ENCODE measurements around the gene SERGEF.
"Not testable (repeated sequence)": the region's sequence is repeated elsewhere in the genome, so short reads cannot be mapped to it uniquely, and the experiment has no call there.

The SERGEF gene

DNA sequence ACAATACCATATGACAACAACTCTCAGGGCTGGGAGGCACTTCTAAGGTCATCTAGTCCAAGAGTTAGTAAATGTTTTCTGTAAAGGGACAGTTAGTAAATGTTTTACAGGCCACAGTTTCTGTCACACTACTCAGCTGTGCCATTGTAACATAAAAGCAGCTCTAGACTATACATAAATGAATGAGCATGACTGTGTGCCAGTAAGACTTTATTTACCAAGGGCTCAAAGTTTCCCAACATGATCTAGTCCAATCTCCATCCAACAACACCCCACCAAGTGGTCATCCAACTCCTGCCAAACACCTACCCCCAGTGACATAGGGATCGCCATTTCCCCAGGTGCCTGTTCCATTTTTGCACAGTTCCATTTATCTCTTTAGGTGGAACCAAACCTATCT is 12.1 kb downstream of the SERGEF start:
- no peak for DNase-seq (ENCODE audit: low spot score)

DNA sequence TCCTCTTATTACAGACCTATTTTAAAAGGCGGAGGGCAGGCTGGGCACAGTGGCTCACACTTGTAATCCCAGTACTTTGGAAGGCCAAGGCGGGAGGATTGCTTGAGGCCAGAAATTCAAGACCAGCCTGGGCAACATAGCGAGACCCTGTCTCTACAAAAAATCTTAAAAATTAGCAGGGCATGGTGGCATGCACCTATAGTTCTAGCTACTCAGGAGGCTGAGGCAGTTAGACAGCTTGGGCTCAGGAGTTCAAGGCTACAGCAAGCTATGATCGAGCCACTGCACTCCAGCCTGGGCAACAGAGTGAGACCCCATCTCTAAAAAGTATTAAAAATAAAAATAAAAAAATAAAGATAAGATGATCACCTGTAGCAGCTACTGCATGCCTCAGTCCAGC is 12.7 kb downstream of the SERGEF start:
- not testable (repeated sequence) for DNase-seq (ENCODE audit: low spot score)

DNA sequence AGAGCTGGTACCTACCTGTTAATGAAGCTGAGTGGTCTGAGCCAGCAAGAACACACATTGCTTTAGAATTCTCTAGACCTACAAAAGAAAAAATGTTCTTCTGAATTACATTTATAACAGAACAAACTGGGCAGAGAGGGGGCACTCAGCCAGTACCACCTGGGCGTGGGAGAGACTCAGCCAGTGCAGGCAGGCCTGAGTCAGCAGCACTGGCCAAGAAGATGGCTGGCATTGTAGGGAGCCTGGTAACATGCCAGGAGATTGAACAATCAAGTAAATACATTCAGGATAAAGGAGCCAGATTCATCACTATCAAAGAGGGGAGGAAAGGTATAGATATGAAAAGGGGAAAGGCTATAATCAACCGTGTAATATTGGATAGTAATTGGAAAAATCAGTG is 19.9 kb downstream of the SERGEF start:
- no peak for DNase-seq (ENCODE audit: low spot score)

DNA sequence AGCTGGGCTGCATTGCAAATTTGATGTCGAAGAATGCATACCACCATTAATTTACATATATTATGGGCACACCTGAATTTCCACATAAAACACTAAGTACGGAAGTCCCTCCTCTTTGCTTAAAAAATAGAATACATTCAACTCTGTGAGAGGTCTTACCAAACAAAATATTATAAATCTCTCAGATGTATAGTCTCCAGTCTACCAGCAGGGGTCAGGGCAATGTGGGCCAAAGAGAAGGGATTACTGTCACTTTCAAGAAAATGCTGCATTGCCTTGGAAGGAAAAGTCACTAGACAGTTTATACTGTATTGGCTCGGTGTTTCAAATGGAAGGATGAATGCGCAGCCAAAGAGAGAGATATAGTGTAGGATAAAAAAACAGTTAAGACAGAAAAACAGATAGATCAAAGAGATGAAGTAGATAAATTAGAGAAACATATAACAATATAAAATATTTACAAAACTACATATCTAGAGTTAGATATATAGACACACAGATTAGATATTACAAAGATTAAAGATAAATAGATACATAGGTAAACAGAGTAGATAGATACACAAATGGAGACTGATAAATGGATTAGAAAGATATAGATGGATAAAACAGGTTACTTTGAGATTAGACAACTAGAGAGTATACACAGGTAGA is 20.9 kb downstream of the SERGEF start:
- no peak for DNase-seq (ENCODE audit: low spot score)

DNA sequence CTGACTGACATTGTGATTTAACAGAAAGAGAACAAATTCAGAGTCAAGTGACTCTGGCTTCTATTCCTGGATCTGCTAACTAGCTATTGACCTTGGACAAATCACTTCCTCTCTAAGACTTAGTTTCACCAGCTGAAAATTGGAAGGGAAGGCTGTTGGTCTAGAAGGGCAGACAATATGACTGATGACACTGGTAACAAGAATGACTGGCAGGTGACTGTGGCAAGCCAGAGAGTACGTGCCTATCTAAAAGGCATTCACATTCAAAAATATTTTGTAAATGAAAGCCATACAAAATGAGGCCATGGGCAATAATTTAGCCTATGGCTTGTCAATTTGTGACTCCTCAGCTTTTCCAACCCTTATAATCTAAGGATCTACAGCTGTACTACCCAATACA is 23.5 kb downstream of the SERGEF start:
- DNase-seq (ENCODE audit: low spot score), result no peak

DNA sequence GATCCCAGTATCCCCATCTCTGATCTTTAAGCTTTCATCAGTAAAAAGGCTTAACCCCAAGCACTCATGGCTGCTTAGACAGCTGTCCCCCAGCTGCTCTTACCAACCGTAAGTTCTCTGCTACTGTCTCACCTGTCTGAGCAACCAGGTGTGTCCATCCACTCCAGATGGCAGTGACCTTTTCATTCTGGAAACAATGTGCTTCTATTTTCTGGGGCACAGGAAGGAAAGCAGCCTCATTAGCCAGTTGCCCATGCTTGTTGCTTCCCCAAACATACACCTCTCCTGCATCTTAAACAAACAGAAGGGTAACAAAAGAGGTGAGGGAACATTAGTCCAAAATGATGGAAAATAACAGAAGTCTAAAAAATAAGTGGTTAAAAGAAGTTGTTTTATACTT is 24.4 kb downstream of the SERGEF start:
- DNase-seq (ENCODE audit: low spot score), result no peak

DNA sequence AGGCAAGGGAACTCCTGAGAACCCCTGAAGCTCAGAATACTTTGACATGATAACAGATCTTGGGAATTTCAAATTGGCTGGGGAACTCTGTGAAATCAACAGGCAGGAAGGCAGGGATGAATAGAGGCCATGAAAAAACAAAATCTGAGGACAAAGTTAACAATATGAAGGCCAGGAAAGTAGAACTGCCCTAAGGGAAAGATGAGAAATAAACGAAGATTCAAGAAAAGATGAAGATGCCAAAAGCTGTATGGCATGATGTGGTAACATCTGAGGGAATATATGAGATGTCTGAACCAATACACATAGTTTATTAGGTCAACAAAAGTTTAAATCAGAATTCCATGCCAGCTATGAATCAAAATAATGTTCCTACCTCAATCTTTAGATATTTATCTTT is 25.0 kb downstream of the SERGEF start:
- no peak for DNase-seq (ENCODE audit: low spot score)

DNA sequence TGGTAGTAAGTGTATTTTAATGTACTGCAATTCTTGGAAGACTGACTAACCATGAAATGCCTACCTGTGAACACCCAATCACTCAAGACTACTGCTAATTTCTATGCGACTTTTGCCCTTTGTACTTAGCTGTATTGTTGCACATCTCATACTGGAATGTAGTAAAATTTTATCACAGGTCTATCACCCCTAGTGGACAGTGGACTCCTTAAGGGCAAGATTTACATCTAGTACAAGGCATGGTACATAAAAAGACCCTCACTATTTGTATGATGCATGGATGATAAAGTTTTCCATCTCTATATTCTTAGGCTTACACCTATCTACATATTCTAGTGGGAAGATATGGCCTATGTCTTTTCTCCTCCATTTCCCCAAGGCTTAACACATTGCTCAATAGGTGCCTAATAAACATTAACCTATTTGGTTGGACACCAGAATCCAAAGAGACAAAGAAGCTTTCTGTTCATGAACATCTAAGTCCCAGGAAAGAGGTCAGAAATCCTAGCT is 26.1 kb downstream of the SERGEF start:
- no peak for DNase-seq (ENCODE audit: low spot score)

DNA sequence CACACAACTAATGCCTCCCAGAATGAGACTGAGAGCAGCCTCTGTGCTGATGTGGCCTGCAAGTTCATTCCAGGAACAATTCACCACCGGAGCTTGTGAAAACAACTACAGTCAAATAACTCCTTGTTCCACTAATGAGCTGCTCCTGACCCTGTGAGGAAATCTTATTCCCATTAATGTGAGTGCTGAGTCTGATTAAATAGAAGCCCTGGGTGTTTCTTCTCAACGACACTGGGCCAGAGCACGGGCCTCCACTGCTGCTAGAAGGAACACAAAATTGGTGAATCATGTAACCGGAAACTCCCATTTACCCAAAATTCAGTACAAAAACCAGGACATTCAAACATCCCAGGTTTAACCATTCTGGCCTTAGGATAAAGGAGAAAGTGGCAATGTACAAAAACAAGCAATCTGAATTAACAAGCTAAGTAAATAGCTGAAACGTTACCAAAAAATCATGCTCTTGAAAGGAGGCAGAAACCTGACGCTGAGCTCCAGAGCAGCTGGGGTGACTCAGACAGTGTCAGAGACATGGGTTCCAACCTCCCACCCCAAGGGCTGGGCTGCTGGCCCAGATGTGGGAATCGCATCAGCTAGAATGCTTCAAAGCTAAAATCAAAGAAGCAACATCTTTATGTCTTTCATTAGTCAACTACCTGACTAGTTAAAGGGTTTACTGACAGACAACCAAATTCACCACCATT is 26.7 kb downstream of the SERGEF start:
- DNase-seq (ENCODE audit: low spot score), result no peak

DNA sequence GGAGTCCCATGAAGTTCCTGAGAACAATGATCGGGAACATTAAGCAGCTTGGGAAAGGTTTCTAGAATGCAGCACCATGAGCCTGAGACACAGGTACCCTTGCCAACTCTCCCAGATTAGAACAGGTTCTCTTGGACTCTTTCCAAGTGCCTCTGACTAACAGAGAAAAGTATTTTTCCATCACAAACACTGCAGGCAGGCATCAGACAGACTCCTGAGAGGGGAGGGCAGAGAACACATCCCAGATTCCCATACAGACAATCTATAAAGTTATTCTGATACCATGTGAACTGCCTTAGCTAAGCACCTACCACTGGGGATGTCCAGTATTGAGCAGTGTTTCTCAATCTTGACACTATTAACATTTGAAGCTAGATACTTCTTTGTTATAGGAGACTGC is 27.3 kb downstream of the SERGEF start:
- DNase-seq (ENCODE audit: low spot score), result no peak

DNA sequence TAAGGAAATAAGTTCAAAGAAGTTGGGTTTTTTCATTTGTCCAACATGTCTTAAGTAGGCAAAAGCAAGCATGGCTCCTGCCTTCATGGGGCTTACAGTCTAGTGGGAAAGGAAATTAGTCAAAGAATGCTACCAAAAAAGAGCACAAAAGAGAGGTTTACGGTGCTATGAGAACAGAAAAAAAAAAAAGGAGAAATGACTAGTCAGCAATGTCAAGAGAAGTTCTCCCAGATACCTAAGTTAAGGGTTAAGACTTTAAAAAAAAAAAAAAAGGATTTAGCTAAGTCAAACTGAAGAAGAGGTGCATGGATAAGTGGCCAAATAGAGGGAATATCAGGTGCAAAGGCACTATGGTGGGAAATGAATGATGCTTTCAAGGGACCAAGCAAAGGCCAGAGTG is 29.3 kb downstream of the SERGEF start:
- no peak for DNase-seq (ENCODE audit: low spot score)

DNA sequence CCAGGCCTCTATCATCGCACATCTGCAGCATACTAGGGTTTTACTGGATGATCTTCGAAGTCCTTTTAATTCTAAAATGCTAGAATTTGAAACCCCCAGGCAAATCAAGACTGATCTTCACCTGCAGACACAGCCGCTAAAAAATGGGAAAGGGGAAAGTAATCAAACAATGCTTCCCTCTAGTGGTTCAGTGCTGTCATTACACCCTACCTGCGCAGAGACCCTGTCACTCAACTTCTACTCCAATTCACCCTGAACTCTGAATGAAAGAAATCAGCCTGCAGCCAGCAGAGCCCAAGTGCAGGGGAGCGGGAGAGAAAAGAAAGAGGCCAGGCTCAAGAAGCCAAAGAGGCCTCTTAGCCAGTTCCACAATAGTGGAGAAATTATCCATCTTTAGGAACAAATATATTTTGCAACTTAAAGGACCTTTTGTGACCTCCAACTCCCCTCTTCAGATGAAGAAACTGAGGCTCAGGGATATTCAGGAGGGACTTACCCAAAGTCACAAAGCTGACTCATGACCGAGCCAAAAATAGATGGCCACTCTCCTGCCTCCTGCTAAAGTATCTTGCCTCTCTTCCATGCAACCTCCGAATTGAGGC is 33.0 kb downstream of the SERGEF start:
- DNase-seq (ENCODE audit: low spot score), result no peak

DNA sequence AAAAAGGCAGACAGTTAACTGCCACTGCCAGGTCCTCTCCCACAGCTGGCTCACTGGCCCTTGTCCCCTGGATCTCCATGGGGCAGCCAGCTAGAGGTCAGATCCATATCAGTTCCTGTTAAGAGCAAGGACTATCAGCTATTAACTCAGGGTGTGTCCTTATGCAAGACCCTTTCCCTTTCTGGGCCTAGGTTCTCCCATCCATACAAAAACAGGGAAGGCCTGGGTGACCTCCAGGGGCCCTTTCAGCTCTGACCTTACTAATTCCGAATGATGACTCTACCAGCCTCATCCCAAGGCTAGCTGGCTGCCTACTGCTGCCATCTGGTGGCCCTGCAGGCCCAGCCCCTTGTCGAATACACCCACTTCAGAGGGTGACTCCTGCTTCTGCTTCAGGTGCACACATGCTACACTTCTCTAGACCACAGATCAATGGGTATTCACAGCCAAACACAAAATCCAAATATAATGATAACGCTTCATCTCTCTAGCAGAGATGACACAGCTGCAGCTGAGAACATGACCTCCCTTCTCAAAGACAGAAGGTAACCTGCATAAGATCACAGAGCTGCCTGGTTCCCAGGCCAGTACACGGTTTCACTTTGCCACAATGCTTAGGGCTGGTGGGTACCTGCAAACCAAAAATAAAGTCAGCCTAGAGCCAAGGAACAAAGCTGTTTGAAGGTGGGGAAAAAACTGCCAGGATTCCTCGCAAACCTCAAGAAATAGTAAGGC is 34.1 kb downstream of the SERGEF start:
- DNase-seq (ENCODE audit: low spot score), result no peak

DNA sequence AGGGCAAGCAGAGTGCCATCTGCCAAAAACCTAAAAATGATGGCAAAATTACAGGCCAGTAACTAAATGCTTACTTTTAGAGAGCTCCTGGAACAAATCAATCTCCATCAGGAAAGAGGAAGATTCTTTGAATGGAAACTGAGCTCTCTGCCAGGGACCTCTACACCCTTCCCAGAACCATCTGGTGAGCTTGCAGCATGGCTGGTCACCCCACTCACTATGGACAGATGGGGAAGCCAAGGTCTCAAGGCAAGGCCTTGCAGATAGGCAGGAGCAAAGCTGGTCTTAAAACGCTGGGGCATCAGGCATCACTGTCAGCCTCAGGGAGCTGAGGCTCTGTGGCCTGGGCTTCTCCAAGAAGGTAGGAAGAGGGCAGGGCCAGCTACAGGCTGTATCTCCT is 36.2 kb downstream of the SERGEF start:
- no peak for DNase-seq (ENCODE audit: low spot score)

DNA sequence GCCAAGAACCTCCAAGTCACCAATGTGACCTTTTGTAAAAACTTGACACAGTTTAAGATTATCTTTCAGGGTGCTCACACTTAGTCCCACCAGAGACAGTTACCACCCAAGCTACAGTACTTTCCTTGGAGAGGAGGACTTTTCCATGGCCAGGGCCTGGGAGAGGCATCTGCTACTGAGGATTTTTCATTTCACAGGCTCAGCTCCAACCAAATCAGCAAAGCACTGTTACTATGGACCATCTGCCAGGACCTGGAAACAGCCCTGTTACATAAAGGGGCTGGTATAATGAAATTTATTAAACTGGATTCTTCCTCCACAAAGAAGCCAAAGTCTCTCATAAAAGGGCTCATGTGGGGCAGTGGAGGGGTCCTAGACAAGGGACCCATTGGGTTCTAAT is 38.6 kb downstream of the SERGEF start:
- no peak for DNase-seq (ENCODE audit: low spot score)

DNA sequence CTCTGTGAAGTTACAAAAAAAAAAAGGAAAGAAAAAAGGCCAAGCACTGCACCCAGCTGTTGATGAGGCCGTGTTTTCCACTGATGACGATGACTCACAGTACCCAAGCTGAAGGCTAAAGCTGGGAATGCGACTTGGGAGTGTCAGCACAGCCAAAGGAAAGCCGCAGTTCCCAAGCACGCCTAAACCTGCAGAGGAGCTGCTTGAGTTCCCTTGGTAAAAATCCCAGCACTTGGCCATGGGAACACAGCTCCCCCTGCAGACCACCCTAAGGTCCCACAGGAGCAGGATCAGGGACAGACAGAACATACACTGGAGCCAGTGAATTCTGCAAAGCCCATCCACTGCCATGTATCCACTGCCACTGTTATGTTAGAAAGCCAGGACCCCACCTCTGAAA is 39.9 kb downstream of the SERGEF start:
- no peak for DNase-seq (ENCODE audit: low spot score)

DNA sequence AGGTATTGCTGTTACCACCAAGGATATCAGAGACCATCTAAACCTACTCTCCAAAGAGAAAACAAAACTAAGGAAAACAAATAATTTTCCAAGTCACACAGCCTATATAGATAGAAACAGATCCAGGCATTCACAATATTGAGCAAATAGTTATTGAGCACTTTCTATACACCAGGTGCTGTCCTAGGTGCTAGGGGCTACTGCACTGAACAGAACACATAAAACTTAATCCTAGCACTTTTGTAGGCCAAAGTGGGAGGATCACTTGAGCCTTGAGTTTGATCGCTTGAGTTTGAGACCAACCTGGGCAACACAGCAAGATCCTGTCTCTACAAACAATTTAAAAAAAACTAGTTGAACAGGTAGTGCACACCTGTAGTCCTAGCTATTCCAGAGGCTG is 44.6 kb downstream of the SERGEF start:
- no peak for DNase-seq (ENCODE audit: low spot score)

DNA sequence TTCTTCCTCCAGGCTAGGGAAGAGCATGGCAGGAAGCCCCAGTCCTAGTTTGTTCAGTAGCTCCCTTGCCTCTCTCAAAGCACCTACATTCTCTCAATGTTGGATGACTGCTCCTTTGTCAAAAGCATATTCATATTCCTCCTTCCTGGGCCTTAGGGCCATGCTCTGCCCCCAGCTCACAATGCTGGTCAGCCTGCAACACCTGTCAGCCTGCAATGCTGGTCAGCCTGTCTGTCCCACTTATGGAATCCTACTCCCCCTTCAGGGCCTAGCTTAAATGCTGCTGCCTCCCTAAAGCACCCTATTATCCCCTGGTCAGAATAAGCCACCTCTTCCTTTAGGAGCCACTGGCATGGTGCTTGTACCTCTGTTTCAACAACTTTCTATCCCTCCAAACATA is 45.2 kb downstream of the SERGEF start:
- no peak for DNase-seq (ENCODE audit: low spot score)

DNA sequence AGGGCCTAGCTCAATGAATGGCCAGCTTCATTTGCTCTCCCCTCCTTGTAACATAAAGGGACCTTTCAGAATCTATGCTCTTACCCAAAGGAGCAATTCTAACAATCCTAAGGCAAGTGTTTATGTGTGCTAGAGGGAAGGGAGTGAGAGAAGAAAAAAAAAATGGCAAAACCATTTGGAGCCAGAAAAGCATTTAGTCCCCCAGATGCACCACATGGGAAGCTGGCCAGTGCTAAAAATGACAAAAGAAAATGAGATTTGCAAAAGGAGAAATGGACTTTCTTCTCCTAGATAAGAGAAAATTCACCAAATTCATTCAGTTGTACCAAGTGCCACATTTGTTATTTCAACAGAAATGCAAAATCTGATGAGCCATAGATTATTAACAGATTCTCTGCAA is 52.8 kb downstream of the SERGEF start:
- DNase-seq (ENCODE audit: low spot score), result no peak

DNA sequence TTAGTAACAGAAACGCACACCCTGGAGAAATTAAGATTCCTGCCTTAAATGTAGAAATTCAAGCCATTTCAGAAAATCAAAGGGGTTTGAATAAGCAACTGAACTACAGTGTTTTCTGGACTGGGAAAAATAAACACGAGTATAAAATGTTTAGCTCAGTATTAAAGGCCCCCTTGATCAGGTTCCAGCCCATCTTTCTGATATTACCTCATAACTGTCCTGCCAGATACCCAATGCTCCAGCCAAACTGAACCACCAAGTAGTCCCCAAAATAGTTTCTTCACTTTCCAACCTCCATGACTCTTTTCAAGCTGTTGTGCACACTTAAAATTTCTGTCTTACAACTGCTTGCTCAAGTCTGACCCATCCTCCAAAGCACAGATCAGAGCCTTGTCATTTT is 54.4 kb downstream of the SERGEF start:
- DNase-seq (ENCODE audit: low spot score), result no peak

DNA sequence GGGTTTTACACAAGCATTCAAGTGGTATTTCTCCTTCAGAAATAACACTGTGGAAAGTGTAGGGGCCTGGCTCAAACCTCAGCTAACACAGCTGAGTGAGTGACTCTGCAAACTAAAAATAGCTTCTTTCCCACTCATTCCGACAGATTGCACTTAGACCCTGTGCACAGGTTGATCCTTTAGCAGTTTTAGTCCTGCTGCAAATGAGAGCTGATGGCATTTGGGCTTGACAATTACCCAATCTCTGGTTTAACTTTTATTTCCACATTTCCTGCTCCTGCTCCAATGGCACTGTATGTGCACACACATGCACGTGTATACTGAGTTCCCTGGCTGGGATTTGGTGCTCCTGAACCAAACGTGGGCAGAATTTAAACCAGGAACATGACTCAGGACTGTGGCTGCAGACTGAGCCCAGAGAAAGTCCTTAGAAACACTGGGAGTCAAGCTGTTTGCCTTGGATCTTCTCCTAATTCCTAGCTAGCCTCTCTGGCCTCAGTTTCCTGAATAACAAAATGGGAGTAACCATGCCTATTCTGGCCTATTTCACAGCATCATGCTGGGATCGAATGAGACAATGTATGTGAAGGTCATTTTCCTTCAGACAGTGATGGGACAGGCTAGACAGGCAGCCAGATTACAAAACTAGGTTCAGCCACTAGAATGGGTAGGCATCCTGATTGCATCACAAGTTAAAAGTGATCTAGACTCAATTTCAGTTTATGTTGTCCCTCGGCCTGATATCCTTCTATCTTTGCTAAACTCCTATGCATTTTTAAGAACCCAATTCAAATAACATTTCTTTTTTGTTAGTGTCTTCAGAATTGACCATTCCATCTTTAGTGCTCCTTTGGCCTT is 58.2 kb downstream of the SERGEF start:
- DNase-seq (ENCODE audit: low spot score), result no peak

DNA sequence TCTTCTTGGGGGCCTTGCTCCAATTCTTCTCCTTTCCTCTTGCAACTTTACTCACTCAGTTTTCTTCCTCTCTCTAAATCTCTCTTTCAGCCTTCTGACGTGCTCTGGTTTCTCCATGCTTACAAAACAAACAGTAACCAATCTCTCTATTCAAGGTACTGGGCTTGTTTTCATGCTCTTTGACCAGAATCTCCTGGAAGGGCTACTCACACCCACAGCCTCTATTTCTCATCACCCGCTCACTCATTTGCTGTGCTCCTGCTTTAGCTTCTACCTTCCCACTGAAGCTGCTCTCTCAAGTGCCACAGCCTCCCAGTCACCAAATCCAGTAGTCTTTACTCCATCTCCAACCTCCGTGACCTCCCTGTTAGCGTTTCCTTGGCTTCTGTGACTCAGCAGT is 60.4 kb downstream of the SERGEF start:
- DNase-seq (ENCODE audit: low spot score), result no peak

Measured in left forelimb (tissue), 1 donor.